GM21515 (cell line): Measurements from ENCODE around the gene ERI3.
A peak's percentile ranks its signal among the peaks of the same experiment; 100 is the strongest.
"Not testable (repeated sequence)": the region's sequence is repeated elsewhere in the genome, so short reads cannot be mapped to it uniquely, and the experiment has no call there.

Experiments used
- ATAC-seq: cut with Tn5 transposase; IDR thresholded peaks from one replicate; pipeline ENCODE4 v1.9.1; 2021; ENCODE audit not compliant: unreplicated experiment

The ERI3 gene

GRCh38 chr1:44217809-44218410, 137.1 kb downstream of the ERI3 start:
- ATAC-seq = peak; percentile 40

GRCh38 chr1:44213222-44214112, 141.6 kb downstream of the ERI3 start, which contains the start of gene DMAP1:
Gene DMAP1, plus strand, starts transcription at chr1:44213471. Its CDS starts 283 bp downstream, at chr1:44213754.
- ATAC-seq = peak; percentile 74

- ATAC-seq = no peak
Observed at GRCh38 chr1:44212355-44213221, 142.5 kb downstream of the ERI3 start.

- ATAC-seq = no peak
Observed at GRCh38 chr1:44210595-44210994, 144.5 kb downstream of the ERI3 start.

GRCh38 chr1:44208226-44208625, 146.8 kb downstream of the ERI3 start:
- no peak for ATAC-seq

- not testable (repeated sequence) for ATAC-seq
Observed at GRCh38 chr1:44206545-44206944, 148.5 kb downstream of the ERI3 start.

- no peak for ATAC-seq
Observed at GRCh38 chr1:44200336-44200735, 154.7 kb downstream of the ERI3 start.

GRCh38 chr1:44174630-44175029, 180.4 kb downstream of the ERI3 start:
- ATAC-seq = no peak
